Activated CD4-positive, alpha-beta T cell treated with anti-CD3 and anti-CD28 coated beads for 24 hours (primary cell): ENCODE results near the gene ASPRV1.
A peak's percentile ranks its signal among the peaks of the same experiment; 100 is the strongest.
"Not testable (repeated sequence)": the region's sequence is repeated elsewhere in the genome, so short reads cannot be mapped to it uniquely, and the experiment has no call there.

Experiments used
- DNase-seq, 2 donors: peaks; one replicate each; pipeline ENCODE4 v3.0.0-alpha.2; 2020; ENCODE audit warnings: low read depth in 2 of 2

ASPRV1 gene

GRCh38 chr2:69960821-69961220, 610 bp downstream of the ASPRV1 start:
- no peak for DNase-seq

- DNase-seq: no peak
Measured at GRCh38 chr2:69959425-69959824, 2.0 kb downstream of the ASPRV1 start.

GRCh38 chr2:69958480-69958879, 3.0 kb downstream of the ASPRV1 start:
- no peak for DNase-seq

- no peak for DNase-seq
Measured at GRCh38 chr2:69957965-69958364, 3.5 kb downstream of the ASPRV1 start.

- DNase-seq: no peak
Measured at GRCh38 chr2:69956475-69956979, 4.9 kb downstream of the ASPRV1 start.

- no peak for DNase-seq
Measured at GRCh38 chr2:69955029-69955428, 6.4 kb downstream of the ASPRV1 start.

GRCh38 chr2:69954084-69954483, 7.3 kb downstream of the ASPRV1 start:
- DNase-seq: no peak

GRCh38 chr2:69952336-69953115, 8.9 kb downstream of the ASPRV1 start:
- no peak for DNase-seq

GRCh38 chr2:69950671-69951070, 10.8 kb downstream of the ASPRV1 start:
- not testable (repeated sequence) for DNase-seq

GRCh38 chr2:69950241-69950640, 11.2 kb downstream of the ASPRV1 start:
- no peak for DNase-seq

- no peak for DNase-seq
Measured at GRCh38 chr2:69948963-69949645, 12.3 kb downstream of the ASPRV1 start.

GRCh38 chr2:69948032-69948962, 13.1 kb downstream of the ASPRV1 start:
- no peak for DNase-seq

GRCh38 chr2:69947325-69947931, 14.0 kb downstream of the ASPRV1 start:
- no peak for DNase-seq

- DNase-seq: peak in 1 of 2 donors; percentile 12
Measured at GRCh38 chr2:69946351-69947324, 14.8 kb downstream of the ASPRV1 start.

- no peak for DNase-seq
Measured at GRCh38 chr2:69945941-69946340, 15.5 kb downstream of the ASPRV1 start.

- no peak for DNase-seq
Measured at GRCh38 chr2:69945441-69945840, 16.0 kb downstream of the ASPRV1 start.

GRCh38 chr2:69944756-69945155, 16.7 kb downstream of the ASPRV1 start:
- no peak for DNase-seq

- no peak for DNase-seq
Measured at GRCh38 chr2:69943843-69944525, 17.4 kb downstream of the ASPRV1 start.

GRCh38 chr2:69943000-69943842, 18.2 kb downstream of the ASPRV1 start:
- DNase-seq: no peak
